A673 (cell line): ENCODE results near the gene YAF2. TPM values are rescaled to one million over a fixed set of nuclear protein-coding genes. Genes with fewer than 3 reads are reported as not detected.

Source experiments
- BruUV-seq: library from RNA; stranded (reverse); fragments of 400-500 nt; replicated peaks from 2 replicates; lab custom pipeline; 2021; lab: Mats Ljungman, UMichigan
- CTCF ChIA-PET: fragments of 300-600 bp; sonication (Branson Sonifier 250); formaldehyde crosslinking; loops from one replicate; lab custom pipeline; 2022; ENCODE audit warnings: antibody characterized with exemption; lab: Charles Lee
- POLR2A ChIA-PET: fragments of 300-600 bp; sonication (Branson Sonifier 250); formaldehyde crosslinking; loops from one replicate; lab custom pipeline; 2022; ENCODE audit warnings: antibody characterized with exemption; ENCODE audit not compliant: low non-redundant PET; lab: Charles Lee
- DNase-seq: peaks from one replicate; pipeline ENCODE4 v3.0.0-alpha.2; 2015; ENCODE audit warnings: low spot score
- H3K27ac ChIP-seq: fragments of 200-600 bp; sonication (generic); 2 replicates; pipeline ENCODE4 v1.5.1; 2016; ENCODE audit warnings: mixed run types, low read depth, mild to moderate bottlenecking, mixed read lengths, antibody characterized with exemption, low read length; ENCODE audit not compliant: poor library complexity, severe bottlenecking
- H3K27me3 ChIP-seq: fragments of 200-600 bp; sonication (generic); replicated peaks from 2 replicates; pipeline ENCODE4 v1.6.1; 2017; ENCODE audit warnings: mixed run types, low read depth, mild to moderate bottlenecking, mixed read lengths, antibody characterized with exemption, low read length; ENCODE audit not compliant: insufficient read depth, poor library complexity
- H3K36me3 ChIP-seq: fragments of 200-600 bp; sonication (generic); 2 replicates; pipeline ENCODE4 v1.6.1; 2016; ENCODE audit warnings: mixed run types, mild to moderate bottlenecking, mixed read lengths, antibody characterized with exemption, low read length; ENCODE audit not compliant: insufficient read depth, poor library complexity, severe bottlenecking
- H3K4me1 ChIP-seq: fragments of 200-600 bp; sonication (generic); 2 replicates; pipeline ENCODE4 v1.6.1; 2017; ENCODE audit warnings: mixed run types, mild to moderate bottlenecking, mixed read lengths, antibody characterized with exemption, low read length; ENCODE audit not compliant: insufficient read depth, poor library complexity, severe bottlenecking
- H3K4me3 ChIP-seq: fragments of 200-600 bp; sonication (generic); 2 replicates; pipeline ENCODE4 v1.5.1; 2016; ENCODE audit warnings: low read depth, mixed run types, mild to moderate bottlenecking, mixed read lengths, low read length; ENCODE audit not compliant: poor library complexity, severe bottlenecking
- H3K9me3 ChIP-seq: fragments of 200-600 bp; sonication (generic); 2 replicates; pipeline ENCODE4 v1.6.1; 2016; ENCODE audit warnings: mixed run types, low read depth, mild to moderate bottlenecking, mixed read lengths, antibody characterized with exemption, low read length; ENCODE audit not compliant: poor library complexity, severe bottlenecking
- EZH2 ChIP-seq: fragments of 200-600 bp; sonication (generic); IDR thresholded peaks from 2 replicates; pipeline ENCODE4 v1.6.1; 2017; ENCODE audit warnings: borderline replicate concordance, low read depth, mild to moderate bottlenecking, mixed read lengths, antibody characterized with exemption, low read length; ENCODE audit not compliant: poor library complexity, severe bottlenecking
- intact Hi-C: fragments of 100-400 bp; cut with micrococcal nuclease; formaldehyde crosslinking; loops from one replicate; pipeline ENCODE4 v1.10.0; 2022; ENCODE audit not compliant: unreplicated experiment
- total RNA-seq: library from RNA; stranded (reverse); gene quantifications from 2 replicates; pipeline ENCODE4 v1.2.3, GENCODE V29; 2021
- TF ChIP-seq, protein P1 (sequence below): fragments of 300-800, 200-600 bp; sonication (generic); conservative IDR thresholded peaks from 2 replicates; pipeline ENCODE4 v1.5.1; 2017; ENCODE audit warnings: low read depth, mild to moderate bottlenecking, antibody characterized with exemption, low read length, moderate library complexity, mixed read lengths

YAF2 gene
- total RNA-seq, 1 experiment from 2014 or later = 32.9 TPM

GRCh38 chr12:42118136-42118879, 119.7 kb downstream of the YAF2 start:
- intact Hi-C loops = no loop called here
- DNase-seq = no peak
- Histone ChIP-seq H3K4me1 (no peaks in the 10 kb centered on the region), H3K27me3 (no peaks in the 10 kb centered on the region), H3K9me3 (no peaks in the 10 kb centered on the region), H3K27ac (no peak overlapping the region), H3K4me3 (no peak overlapping the region), H3K36me3 (no peaks in the 10 kb centered on the region)
- CTCF ChIA-PET = no interaction called here
- TF ChIP-seq EZH2 = no peak
- TF ChIP-seq, protein P1, sequence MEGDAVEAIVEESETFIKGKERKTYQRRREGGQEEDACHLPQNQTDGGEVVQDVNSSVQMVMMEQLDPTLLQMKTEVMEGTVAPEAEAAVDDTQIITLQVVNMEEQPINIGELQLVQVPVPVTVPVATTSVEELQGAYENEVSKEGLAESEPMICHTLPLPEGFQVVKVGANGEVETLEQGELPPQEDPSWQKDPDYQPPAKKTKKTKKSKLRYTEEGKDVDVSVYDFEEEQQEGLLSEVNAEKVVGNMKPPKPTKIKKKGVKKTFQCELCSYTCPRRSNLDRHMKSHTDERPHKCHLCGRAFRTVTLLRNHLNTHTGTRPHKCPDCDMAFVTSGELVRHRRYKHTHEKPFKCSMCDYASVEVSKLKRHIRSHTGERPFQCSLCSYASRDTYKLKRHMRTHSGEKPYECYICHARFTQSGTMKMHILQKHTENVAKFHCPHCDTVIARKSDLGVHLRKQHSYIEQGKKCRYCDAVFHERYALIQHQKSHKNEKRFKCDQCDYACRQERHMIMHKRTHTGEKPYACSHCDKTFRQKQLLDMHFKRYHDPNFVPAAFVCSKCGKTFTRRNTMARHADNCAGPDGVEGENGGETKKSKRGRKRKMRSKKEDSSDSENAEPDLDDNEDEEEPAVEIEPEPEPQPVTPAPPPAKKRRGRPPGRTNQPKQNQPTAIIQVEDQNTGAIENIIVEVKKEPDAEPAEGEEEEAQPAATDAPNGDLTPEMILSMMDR = no peak
- BruUV-seq = no TSS peak
- POLR2A ChIA-PET = no interaction called here

- intact Hi-C loops = loop anchor here (10.0 kb wide), 2 partner anchors 56 to 174 kb away; no protein-coding TSS in a partner anchor
- no TSS peak for BruUV-seq
These were observed 129.0 kb downstream of the YAF2 start for GRCh38 chr12:42109031-42109430.

More at GRCh38 chr12:42109031-42109430, 129.0 kb downstream of the YAF2 start:
- ChIA-PET CTCF (no interaction called here), POLR2A (no interaction called here)
- no peak for DNase-seq
- Histone ChIP-seq H3K27ac (no peak overlapping the region), H3K27me3 (no peaks in the 10 kb centered on the region), H3K9me3 (no peaks in the 10 kb centered on the region), H3K36me3 (peaks cover 12% of the 10 kb centered on the region), H3K4me3 (no peak overlapping the region), H3K4me1 (peaks cover 17% of the 10 kb centered on the region)
- TF ChIP-seq EZH2 = no peak
- TF ChIP-seq, protein P1 = no peak

Other genes starting within 250 kb of the YAF2 start
- gene GXYLT1, start 93.4 kb downstream of the YAF2 start, total RNA-seq = 25.0 and 26.7 TPM in 2 replicates
- 110 TPM in 2 replicates for gene ZCRB1, start 87.8 kb upstream of the YAF2 start, total RNA-seq
- 90.1 and 96.2 TPM in 2 replicates for gene PPHLN1, start 87.9 kb upstream of the YAF2 start, total RNA-seq